HepG2 (cell line): ENCODE measurements around the gene SARNP. TPM values are rescaled to one million over a fixed set of nuclear protein-coding genes. Genes with fewer than 3 reads are reported as not detected.
A peak's percentile ranks its signal among the peaks of the same experiment; 100 is the strongest.

Experiments used
- CBX2 ChIP-seq, 2 experiments: fragments of 200-600 bp in 1 of 2; sonication (generic); formaldehyde crosslinking in 1 of 2; IDR thresholded peaks; 2 replicates each; pipeline versions ENCODE4 v1.7.0 to v1.8.1; 2018 to 2022; ENCODE audit warnings: low read depth in 2 of 2, low read length in 1 of 2, mild to moderate bottlenecking in 1 of 2, missing genetic modification reagents in 1 of 2
- CEBPB ChIP-seq: IDR thresholded peaks from 2 replicates; pipeline ENCODE4 v1.6.1; 2011; ENCODE audit warnings: low read depth, low read length, improper control_type of control experiment, borderline replicate concordance
- ELF4 ChIP-seq: sonication (generic); formaldehyde crosslinking; IDR thresholded peaks from 2 replicates; pipeline ENCODE4 v1.5.0; 2020; ENCODE audit warnings: missing genetic modification reagents, mild to moderate bottlenecking, moderate library complexity, borderline replicate concordance
- GABPB1 ChIP-seq: IDR thresholded peaks from 2 replicates; pipeline ENCODE4 v1.6.1; 2016; ENCODE audit warnings: mild to moderate bottlenecking, missing genetic modification reagents, moderate library complexity, missing compliant biosample characterization
- HBP1 ChIP-seq: IDR thresholded peaks from 2 replicates; pipeline ENCODE4 v1.6.1; 2016; ENCODE audit warnings: low read depth, control low read depth
- HNRNPK ChIP-seq: fragments of 200-400 bp; formaldehyde crosslinking; IDR thresholded peaks from 2 replicates; pipeline ENCODE4 v1.6.1; 2018; ENCODE audit warnings: low read length, low read depth, moderate library complexity, mild to moderate bottlenecking; ENCODE audit not compliant: poor library complexity, severe bottlenecking
- KDM2A ChIP-seq: sonication (generic); formaldehyde crosslinking; IDR thresholded peaks from 2 replicates; pipeline ENCODE4 v1.4.0; 2020; ENCODE audit warnings: low read depth, missing genetic modification reagents, borderline replicate concordance
- LRRFIP1 ChIP-seq: sonication (generic); formaldehyde crosslinking; conservative IDR thresholded peaks from 2 replicates; pipeline ENCODE4 v1.4.0; 2020; ENCODE audit warnings: missing genetic modification reagents
- MEF2D ChIP-seq: sonication (generic); formaldehyde crosslinking; IDR thresholded peaks from 2 replicates; pipeline ENCODE4 v1.5.1; 2020; ENCODE audit warnings: mild to moderate bottlenecking, missing genetic modification reagents
- NFATC3 ChIP-seq: sonication (generic); formaldehyde crosslinking; IDR thresholded peaks from 2 replicates; pipeline ENCODE4 v1.5.1; 2020; ENCODE audit warnings: mild to moderate bottlenecking, missing genetic modification reagents
- NFIB ChIP-seq: sonication (generic); formaldehyde crosslinking; IDR thresholded peaks from 2 replicates; pipeline ENCODE4 v1.9.0; 2021; ENCODE audit warnings: missing genetic modification reagents, mild to moderate bottlenecking, borderline replicate concordance
- NONO ChIP-seq, 2 experiments: fragments of 450-650 bp in 1 of 2; sonication (generic) in 1 of 2; formaldehyde crosslinking in 1 of 2; IDR thresholded peaks in 1 of 2; conservative IDR thresholded peaks in 1 of 2; 2 replicates each; pipeline versions ENCODE4 v1.6.1 to v1.8.0; 2017 to 2022; ENCODE audit warnings: mild to moderate bottlenecking in 1 of 2, missing genetic modification reagents in 1 of 2, moderate library complexity in 1 of 2
- NR2C2 ChIP-seq: sonication (generic); formaldehyde crosslinking; IDR thresholded peaks from 2 replicates; pipeline ENCODE4 v1.4.0; 2020; ENCODE audit warnings: missing genetic modification reagents, mild to moderate bottlenecking, moderate library complexity, borderline replicate concordance
- NR2F2 ChIP-seq: IDR thresholded peaks from 2 replicates; pipeline ENCODE4 v1.6.1; 2012; ENCODE audit warnings: low read depth, inconsistent platforms, borderline replicate concordance
- REPIN1 ChIP-seq: sonication (generic); formaldehyde crosslinking; IDR thresholded peaks from 2 replicates; pipeline ENCODE4 v1.8.0; 2022; ENCODE audit warnings: missing genetic modification reagents, low read depth, mild to moderate bottlenecking, borderline replicate concordance
- SIX4 ChIP-seq: sonication (generic); formaldehyde crosslinking; IDR thresholded peaks from 2 replicates; pipeline ENCODE4 v1.4.0; 2020; ENCODE audit warnings: missing genetic modification reagents
- SNAPC5 ChIP-seq: sonication (generic); formaldehyde crosslinking; IDR thresholded peaks from 2 replicates; pipeline ENCODE4 v1.8.1; 2023; ENCODE audit warnings: mild to moderate bottlenecking, missing genetic modification reagents, borderline replicate concordance
- ZFP36L2 ChIP-seq: sonication (generic); formaldehyde crosslinking; IDR thresholded peaks from 2 replicates; pipeline ENCODE4 v1.4.0; 2020; ENCODE audit warnings: missing genetic modification reagents
- ZNF253 ChIP-seq: sonication (generic); formaldehyde crosslinking; IDR thresholded peaks from 2 replicates; pipeline ENCODE4 v1.8.0; 2022; ENCODE audit warnings: mild to moderate bottlenecking, missing genetic modification reagents, borderline replicate concordance
- ZNF614 ChIP-seq: IDR thresholded peaks from 2 replicates; pipeline ENCODE4 v1.6.1; 2018; ENCODE audit warnings: missing biosample characterization, missing genetic modification reagents, inconsistent platforms, borderline replicate concordance
- ZNF709 ChIP-seq: sonication (generic); formaldehyde crosslinking; IDR thresholded peaks from 2 replicates; pipeline ENCODE4 v1.5.0; 2020; ENCODE audit warnings: mild to moderate bottlenecking, missing genetic modification reagents
- ZNF772 ChIP-seq: sonication (generic); formaldehyde crosslinking; IDR thresholded peaks from 2 replicates; pipeline ENCODE4 v1.5.0; 2020; ENCODE audit warnings: mild to moderate bottlenecking, missing genetic modification reagents
- ZNF776 ChIP-seq: sonication (generic); formaldehyde crosslinking; IDR thresholded peaks from 2 replicates; pipeline ENCODE4 v1.4.0; 2020; ENCODE audit warnings: mild to moderate bottlenecking, missing genetic modification reagents
- ZSCAN21 ChIP-seq: sonication (generic); formaldehyde crosslinking; IDR thresholded peaks from 2 replicates; pipeline ENCODE4 v1.8.0; 2022; ENCODE audit warnings: mild to moderate bottlenecking, missing genetic modification reagents, moderate library complexity, borderline replicate concordance
- polyA plus RNA-seq, 8 experiments: library from polyadenylated mRNA; depleted of rRNA in 3 of 8; stranded (reverse) in 7 of 8; unstranded in 1 of 8; fragments of >200 nt; fragmentation: Illumina TruSeq in 4 of 8; extraction: Trizol in 4 of 8; gene quantifications; 2 replicates each; pipeline versions ENCODE4 v1.2.1 to v1.2.3, GENCODE V29; 2011 to 2016; ENCODE audit warnings: low read depth in 4 of 8, missing spikeins in 1 of 8, mixed read lengths in 1 of 8; ENCODE audit not compliant: insufficient read depth in 1 of 8
- total RNA-seq, 5 experiments: library from RNA; depleted of rRNA; stranded (reverse); fragments of >200 nt; fragmentation: Illumina TruSeq; extraction: Trizol; gene quantifications; 2 replicates each; pipeline ENCODE4 v1.2.3, GENCODE V29; 2016; ENCODE audit warnings: low read depth in 1 of 5

Gene SARNP
- total and polyA plus RNA-seq, 2 of the 13 experiments (the other 11 are each of a cell fraction or from before 2014, with no cell fraction given), result 59.0 to 95.4 TPM

GRCh38 chr12:55817345-55818139 lies at the start of gene SARNP, which contains the start of gene ORMDL2 (continued):
- TF ChIP-seq SIX4 (CRISPR knock-in tag) (0 out of 2 replicates have a peak, but pooled peaks have one; percentile 11), GABPB1 (CRISPR knock-in tag) (peak; percentile 87), ELF4 (peak; percentile 22; the same call in 1 of the 2 replicates), ZSCAN21 (0 out of 2 replicates have a peak, but pooled peaks have one; percentile 53), REPIN1 (CRISPR knock-in tag) (peak; percentile 71; the same call in 1 of the 2 replicates), NFATC3 (CRISPR knock-in tag) (no peak), MEF2D (CRISPR knock-in tag) (0 out of 2 replicates have a peak, but pooled peaks have one; percentile 64), NONO (IDR thresholded peaks at IDR 0.05) (no peak), NONO (CRISPR knock-in tag; conservative IDR thresholded peaks at IDR 0.05) (0 out of 2 replicates have a peak, but pooled peaks have one; percentile 8), ZNF614 (CRISPR knock-in tag) (peak; percentile 74), LRRFIP1 (CRISPR knock-in tag) (no peak), KDM2A (peak; percentile 91), ZNF253 (CRISPR knock-in tag) (no peak), HBP1 (CRISPR knock-in tag) (peak; percentile 73; the same call in 1 of the 2 replicates), NFIB (CRISPR knock-in tag) (no peak), NR2F2 (no peak), HNRNPK (no peak), NR2C2 (CRISPR knock-in tag) (peak; percentile 72), ZNF709 (CRISPR knock-in tag) (0 out of 2 replicates have a peak, but pooled peaks have one; percentile 22), ZNF776 (CRISPR knock-in tag) (no peak), CEBPB (peak; percentile 56; the same call in 1 of the 2 replicates), ZNF772 (CRISPR knock-in tag) (peak; percentile 50; the same call in 1 of the 2 replicates), CBX2 (IDR thresholded peaks at IDR 0.05; ENCODE audit: low read depth, low read length) (no peak), CBX2 (CRISPR knock-in tag; IDR thresholded peaks at IDR 0.05; ENCODE audit: low read depth) (no peak), ZFP36L2 (CRISPR knock-in tag) (0 out of 2 replicates have a peak, but pooled peaks have one; percentile 25), SNAPC5 (no peak)
